ENCODE measurements around the gene ATF3.
"Not testable (repeated sequence)": the region's sequence is repeated elsewhere in the genome, so short reads cannot be mapped to it uniquely, and the experiment has no call there.

The ATF3 gene

DNA sequence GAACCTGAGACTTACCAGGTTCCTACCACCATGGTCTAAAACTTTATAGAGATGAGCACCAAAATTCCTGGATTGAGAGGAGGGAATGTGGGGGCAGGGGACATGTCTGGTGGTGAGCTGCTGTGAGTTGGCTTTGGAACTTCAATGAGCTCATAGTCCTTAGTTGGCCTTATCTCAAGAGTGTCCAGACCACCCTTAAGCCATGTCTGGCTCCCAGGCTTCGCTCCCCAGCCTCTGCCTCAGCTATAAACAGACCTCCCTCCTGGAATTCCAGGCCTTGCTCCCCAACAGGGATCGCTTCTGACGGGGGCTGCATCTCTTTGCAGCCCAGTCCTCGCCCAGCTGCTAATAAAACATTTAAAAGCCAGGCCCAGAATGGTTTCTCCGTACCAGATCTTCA, 19.5 kb downstream of the ATF3 start:
- no peak for DNase-seq (ENCODE audit: low spot score)

DNA sequence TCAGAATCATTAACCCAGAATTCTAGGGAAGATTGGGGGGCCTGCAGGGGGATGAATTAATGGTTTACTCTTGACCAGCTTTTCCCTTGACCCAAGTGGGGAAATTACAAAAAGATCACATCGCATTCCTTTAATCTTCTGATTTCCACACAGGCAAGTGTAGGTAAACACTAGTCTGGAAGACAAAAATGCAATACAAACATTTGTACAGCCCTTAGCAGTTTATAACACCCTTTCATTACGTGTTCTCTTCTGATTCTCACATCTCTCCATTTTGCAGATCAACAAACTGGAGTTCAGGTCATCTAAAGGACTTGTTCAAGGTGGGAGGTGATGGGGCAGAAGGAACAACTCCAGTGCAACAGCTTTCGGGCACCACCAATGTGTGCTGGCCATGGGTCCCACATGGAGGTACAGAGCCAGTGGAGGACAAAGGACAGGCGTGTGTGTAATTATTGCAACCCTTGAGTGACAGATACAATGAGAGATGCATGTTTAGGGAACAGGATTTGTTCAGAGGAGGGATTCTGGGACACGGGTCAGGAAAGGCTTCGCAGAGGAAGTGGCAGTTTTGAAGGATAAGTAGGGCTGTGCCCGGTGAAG, 20.4 kb downstream of the ATF3 start:
- no peak for DNase-seq (ENCODE audit: low spot score)

GRCh38 chr1:212629450-212630157, 21.0 kb downstream of the ATF3 start:
- no peak for DNase-seq (ENCODE audit: low spot score)

DNA sequence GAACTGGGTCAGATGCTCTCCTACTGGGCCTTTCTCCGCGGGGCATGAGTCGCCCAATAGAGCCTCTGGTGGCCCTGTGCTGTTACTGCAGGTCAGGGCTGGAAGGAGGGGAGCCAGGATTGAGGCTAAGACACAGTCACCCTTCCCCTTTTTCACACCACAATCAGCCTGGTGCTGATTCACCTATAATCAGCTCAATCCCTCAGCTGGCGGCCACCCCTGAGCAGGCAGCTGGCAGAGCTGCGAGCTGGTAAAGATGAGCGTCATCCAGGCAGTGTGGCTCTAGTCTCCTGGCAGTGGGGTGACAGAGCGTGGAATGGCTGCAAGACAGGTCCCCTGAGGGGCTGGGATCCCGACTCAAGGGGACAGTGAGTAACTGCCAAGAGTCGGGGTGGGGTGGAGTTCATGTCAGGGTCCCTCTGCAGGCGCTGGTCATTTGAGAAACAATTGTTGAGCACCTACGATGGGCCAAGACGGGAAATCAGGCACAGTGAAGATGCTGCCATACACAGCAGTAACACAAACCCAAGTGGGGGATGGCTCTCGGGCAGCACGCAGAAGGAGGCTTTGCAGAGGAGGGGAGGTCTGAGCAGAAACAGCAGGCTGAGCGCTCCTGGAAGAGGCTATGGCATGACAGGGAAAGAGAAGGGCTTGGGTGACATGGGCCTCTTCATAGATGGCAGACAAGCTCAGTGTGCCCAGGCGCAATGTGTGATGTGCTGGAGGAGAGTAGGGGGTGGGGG, 21.8 kb downstream of the ATF3 start:
- DNase-seq (ENCODE audit: low spot score) = peak; percentile 66

- no peak for DNase-seq (ENCODE audit: low spot score)
Observed at GRCh38 chr1:212633161-212633560, 24.6 kb downstream of the ATF3 start.

GRCh38 chr1:212634252-212634651, 25.7 kb downstream of the ATF3 start:
- DNase-seq (ENCODE audit: low spot score) = no peak

DNA sequence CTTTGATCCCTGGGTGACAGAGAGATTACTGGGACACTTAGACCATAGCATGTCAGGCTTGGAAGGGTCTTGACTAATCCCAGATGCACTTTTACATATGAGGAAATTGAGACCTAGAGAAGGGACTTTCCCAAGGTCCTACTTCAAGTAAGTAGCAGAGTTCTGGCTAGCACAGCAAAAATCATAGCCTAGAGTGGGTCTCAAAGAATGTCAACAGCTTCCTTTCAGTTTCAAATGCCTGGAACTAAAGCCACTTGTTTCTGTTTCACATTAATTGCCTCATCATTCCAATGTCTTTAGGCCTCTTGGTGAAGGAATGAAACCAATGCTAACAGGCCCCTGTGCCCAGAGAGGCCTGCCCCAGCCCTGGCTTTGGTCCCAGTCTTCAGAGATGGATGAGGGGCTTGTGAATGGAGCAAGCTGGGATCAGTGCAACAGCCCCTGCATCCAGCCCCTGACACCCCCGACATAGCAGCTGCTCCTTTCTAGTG, 26.6 kb downstream of the ATF3 start:
- peak; percentile 36 for DNase-seq (ENCODE audit: low spot score)

DNA sequence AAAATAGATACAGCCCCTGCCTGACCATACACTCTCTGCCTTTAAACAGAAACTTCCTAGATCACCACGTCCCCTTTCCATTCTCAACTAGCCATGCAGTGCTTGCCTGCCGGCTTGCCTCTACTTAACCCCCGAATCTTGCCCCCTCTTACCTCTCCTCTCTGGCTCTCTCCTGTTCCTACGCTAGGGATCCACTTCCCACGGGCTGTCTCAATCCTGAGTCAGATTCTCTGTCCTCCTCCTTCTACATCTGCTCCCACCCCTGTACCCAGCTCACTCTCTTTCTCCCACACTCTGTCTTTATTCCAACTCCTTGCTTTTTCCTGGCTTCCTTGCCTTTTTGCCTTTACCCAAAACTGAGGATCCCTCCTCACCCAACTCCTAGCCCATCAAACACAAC, 29.3 kb downstream of the ATF3 start:
- no peak for DNase-seq (ENCODE audit: low spot score)

DNA sequence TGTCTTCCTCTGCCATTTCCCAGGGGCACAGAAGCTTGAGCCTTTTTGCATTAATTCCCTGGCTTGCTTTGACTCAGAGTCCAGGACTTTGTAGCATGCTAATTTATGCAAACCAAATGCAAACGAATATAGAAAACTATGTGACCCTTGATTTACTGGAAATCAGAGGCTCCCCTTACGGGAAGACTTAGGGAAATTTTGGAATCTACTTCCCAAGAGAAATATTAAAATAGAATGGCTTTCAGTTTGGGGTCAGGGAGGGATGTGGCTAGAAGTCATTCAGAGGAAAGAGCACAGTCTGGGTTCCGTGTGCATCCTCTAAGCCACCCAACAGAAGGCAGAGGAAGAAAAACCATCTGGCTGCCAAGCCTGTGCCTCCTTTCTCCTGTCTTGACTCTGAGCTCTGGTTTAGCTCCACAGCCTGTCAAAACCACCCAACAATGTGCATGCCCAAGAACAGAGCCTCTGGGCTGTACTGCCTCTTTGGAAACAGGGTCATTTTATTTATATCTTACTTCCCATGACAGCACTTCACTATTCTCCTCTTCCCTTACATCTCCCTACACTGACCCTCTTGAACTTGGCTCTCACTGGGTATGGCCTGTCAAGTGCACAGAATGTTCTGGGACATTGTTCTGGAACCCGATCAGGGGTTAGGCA, 30.1 kb downstream of the ATF3 start:
- DNase-seq (ENCODE audit: low spot score) = peak; percentile 41

DNA sequence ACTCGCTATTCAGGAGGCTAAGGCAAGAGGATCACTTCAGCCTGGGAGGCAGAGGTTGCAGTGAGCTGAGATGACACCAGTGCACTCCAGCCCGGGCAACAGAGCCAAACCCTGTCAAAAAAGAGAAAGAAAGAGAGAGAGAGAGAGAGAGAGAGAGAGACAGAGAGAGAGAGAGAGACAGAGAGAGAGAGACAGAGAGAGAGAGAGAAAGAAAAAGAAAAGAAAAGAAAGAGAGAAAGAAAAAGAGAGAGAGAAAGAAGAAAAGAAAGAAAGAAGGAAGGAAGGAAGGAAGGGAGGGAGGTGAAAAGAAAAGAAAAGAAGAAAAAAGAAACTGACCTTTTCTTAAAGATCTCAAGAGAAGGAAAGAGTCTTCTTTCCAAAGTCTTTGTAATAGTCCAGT, 31.0 kb downstream of the ATF3 start:
- DNase-seq (ENCODE audit: low spot score) = not testable (repeated sequence)

DNA sequence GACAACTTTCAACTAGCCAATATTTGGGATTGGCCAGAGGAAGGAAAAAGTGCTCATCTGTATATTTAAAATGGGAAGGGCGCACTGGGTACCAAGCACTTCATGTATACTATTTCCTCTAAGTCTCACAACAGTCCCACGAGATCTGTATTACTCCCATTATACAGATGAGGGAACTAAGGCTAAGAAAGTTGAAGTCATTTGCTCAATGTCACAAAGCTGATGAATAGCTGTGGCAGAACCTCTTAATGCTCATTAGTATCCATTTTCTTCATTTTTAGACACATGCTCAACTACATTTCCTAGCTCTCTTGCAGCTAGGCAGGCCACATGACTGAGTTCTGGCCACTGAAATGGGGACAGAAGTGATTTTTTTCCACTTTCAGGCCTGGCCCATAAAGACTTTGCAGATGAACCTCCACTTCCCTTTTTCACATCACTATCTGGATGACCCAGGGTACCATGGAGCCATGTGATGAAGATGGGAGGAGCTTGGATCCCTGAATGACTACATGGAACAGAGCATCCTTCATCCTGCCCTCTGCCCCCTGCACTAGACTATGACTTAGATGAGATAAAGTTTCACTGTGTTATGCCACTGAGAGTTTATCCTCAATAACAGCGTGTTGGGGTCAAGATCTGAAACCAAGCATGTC, 31.8 kb downstream of the ATF3 start:
- no peak for DNase-seq (ENCODE audit: low spot score)

DNA sequence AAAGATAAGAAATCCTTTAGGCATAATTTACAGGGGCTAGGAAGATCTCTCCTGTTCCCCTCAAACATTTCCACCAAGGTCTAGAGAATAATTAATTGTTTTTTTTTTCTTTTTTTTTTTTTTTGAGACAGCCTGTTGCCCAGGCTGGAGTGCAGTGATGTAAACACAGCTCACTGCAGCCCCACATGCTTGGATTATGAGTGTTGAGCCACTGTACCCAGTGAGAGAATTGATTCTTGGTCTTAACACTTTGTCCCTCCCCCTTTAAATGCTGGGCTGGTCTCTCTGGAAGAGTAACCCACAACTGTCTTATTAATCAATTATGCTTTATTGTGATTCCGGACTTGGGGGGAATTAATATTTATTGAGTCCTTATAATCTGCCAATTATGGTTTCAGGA, 33.4 kb downstream of the ATF3 start:
- peak; percentile 55 for DNase-seq (ENCODE audit: low spot score)

DNA sequence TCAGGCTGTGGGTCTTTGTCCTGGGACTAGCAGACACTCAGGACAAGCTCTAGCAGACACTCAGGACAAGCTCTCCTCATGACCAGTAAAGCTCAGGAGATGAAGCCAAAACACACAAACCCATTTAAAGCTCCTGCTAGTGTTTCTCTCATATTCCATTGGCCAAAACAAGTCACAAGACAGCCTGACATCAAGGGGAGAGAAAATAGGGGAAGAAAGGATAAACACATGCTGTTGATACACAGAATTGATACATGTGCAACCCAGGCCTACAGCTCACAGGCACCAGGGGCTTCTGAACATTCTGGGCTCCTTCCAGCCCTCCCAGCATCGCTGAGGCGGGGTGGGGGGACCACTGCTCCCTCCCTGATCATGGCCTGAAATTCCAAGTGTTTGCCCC, 35.3 kb downstream of the ATF3 start:
- no peak for DNase-seq (ENCODE audit: low spot score)

DNA sequence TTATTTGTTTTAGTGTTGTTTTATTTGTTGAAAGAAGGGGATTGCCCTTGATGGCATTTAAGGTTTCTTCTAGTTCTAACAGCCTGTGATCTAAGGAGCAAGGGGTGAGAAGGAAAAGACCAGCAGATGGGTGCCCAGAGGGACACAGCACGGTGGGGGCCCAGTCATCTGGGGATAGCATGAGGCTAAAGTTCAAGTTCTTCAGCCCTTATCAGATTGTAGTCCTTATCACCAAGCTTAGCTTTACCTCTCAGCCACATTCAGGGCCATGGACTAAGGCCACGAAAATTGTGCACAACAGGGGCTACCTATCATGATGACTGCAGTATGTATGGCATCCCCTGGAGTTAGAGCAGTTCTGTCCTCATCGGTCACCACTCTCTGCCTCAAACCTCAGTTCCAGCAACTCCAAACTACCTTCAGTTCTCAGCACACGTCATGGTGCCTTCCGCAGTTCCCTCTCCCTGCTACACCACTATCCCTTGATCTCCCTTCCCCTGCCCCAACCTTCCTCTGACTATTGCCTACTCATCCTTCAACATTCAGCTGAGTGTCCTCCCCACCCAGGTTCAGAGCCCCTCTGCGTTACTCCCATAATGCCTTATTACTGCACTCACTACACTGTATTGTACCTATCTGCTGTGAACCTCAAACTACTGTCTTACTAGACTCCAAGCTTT, 36.4 kb downstream of the ATF3 start:
- DNase-seq (ENCODE audit: low spot score) = no peak

DNA sequence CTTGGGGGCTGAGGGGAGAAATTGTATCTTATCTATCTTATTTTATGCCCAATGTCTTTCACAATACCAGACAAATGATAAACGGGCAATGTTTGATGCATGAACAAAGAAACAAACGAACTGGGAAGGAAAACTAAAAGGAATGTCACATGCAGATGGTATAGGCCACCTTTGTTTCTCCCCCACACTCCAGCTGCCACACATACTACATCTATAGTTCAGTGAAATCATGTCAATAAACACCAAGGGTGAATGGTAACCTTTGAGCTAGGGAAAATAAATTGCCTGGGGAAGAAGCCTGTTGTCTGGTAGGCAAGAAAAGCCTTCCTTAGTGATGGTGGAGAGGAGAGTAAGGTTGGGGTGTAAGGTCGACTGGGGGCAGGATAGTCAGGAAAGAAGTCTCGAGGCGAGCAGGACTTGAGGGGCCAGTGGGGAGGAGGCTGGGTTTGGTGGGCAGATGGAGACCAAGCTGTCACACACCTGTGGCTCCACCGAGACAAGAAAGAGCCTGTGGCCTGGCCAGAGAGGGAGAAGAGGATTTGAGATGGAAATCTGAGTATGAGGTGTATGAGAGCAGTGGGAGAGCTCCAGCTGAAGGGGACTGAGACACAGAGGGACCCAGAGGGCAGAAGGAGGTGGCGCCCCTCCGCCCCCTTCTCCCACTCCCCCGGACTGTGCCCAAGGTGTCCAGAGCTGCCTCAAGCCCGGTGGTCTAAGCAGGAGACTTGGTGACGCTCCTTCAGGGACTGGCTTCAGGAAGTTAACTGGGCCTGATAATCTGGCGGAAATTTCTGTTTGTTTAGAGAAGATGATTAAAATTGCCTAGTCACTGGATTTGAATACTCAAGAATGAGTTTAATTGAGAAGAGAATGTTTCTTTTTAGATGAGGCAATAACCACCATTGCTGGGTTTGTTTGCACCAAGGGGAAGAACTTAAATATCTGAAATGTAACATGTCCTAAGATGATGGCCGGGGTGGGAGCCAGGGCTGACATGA, 37.3 kb downstream of the ATF3 start:
- no peak for DNase-seq (ENCODE audit: low spot score)

GRCh38 chr1:212646588-212646987, 38.0 kb downstream of the ATF3 start:
- no peak for DNase-seq (ENCODE audit: low spot score)

DNA sequence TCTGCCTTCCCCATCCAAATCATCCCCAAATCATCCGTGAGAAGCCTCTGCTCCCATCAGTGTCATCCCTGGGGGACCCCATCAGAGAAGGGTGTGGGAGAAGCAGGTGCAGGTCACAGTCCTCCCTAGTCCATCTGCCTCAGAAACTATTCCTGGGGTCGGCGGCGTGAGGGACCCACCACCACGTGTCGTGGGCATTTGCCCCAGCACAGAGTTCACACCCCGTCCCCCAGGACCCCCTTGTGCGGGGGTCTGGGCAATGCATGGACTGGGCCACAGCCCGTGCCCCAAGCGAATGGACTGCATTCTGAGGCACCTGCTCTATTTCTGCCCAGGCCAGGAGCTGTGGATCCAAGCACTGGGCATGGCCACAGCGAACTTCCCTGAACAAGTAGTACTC, 38.4 kb downstream of the ATF3 start:
- no peak for DNase-seq (ENCODE audit: low spot score)

DNA sequence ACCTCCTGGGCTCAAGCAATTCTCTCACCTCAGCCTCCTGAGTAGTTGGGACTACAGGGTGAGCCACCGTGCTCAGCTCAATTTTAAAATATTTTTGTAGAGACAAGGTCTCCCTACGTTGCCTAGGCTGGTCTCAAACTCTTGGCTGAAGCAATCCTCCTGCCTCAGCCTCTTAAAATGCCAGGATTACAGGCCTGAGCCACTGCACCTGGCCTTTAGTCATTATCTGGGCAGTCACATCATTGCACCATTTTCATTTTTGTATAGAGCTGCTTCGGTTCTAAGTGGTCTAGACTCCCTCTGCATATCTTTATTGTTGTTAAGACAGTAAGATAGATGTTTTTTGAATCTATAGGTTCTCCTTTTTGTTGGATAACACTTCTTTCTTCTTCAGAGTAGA, 39.9 kb downstream of the ATF3 start:
- DNase-seq (ENCODE audit: low spot score) = no peak

GRCh38 chr1:212649020-212649419, 40.5 kb downstream of the ATF3 start:
- DNase-seq (ENCODE audit: low spot score) = no peak

- no peak for DNase-seq (ENCODE audit: low spot score)
Observed at GRCh38 chr1:212650228-212650627, 41.7 kb downstream of the ATF3 start.

All from AG08396 (cell line).